Stimulated activated CD4-positive, alpha-beta T cell treated with anti-CD3 and anti-CD28 coated beads, Interleukin-12 subunit alpha, Interleukin-12 subunit beta, amount 100 ng/mL, for 4 hours (primary cell): Measurements from ENCODE around the gene TRABD.

Experiments
- DNase-seq: peaks from one replicate; pipeline ENCODE4 v3.0.0-alpha.2; 2020

Gene TRABD

GRCh38 chr22:50220603-50221409 is 35.1 kb downstream of the TRABD start:
- DNase-seq, result no peak

GRCh38 chr22:50221410-50222300 is 35.9 kb downstream of the TRABD start:
- DNase-seq, result no peak

GRCh38 chr22:50222508-50222907 is 36.8 kb downstream of the TRABD start:
- no peak for DNase-seq

DNA sequence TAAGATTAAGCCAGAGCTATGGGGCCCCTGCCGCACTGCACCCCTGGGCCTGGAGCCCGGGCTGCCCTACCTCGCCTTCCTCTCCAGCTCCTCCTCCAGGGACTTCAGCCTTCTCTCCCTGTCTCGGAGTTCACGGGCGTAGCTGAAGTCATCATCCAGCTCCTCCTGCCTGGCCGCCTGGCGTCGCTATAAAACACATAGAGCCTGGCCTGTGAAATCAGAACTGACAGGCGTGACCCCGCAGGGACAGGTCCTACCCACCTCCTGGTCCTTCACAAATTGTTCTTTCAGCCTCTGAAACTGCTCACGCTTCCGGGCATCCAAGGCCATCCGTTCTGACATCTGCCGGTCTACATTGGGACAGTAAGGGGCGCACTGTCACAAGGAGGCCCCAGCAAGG is 38.4 kb downstream of the TRABD start:
- no peak for DNase-seq

DNA sequence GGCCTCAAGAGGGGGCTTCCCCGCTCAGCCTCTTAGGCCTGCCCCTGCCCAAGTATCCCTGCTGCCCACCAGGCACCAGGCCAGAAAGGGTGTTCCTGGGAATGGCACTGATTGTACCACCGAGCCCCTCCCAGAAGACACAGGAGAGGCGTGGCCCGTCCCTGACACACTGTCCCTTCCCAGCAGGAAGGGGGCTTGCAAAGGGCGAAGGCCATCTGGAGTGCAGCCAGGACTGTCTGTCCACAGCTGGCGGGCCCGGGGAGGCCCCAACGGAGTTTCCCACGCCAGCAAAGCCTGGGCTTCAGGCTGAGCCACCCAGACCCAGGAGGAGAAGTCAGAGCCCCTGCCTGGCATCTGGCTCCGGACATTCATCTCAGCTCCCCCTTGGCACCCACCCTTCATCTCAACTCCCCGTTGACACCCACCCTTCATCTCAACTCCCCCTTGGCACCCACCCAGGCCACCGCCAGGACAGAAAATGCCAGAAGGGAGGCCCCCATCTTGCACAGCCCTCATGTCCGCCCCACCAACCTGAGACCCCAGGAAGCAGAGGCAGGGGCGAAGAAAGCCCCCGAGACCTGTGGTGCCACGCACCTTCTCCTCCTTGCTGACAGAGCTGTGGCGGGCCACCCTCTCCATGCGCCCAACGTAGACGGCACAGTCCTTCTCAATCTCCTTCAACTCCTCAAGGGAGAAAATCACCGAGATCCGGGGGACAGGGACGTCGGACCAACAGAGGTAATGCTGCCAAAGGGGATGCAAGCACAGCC is 39.7 kb downstream of the TRABD start:
- no peak for DNase-seq

DNA sequence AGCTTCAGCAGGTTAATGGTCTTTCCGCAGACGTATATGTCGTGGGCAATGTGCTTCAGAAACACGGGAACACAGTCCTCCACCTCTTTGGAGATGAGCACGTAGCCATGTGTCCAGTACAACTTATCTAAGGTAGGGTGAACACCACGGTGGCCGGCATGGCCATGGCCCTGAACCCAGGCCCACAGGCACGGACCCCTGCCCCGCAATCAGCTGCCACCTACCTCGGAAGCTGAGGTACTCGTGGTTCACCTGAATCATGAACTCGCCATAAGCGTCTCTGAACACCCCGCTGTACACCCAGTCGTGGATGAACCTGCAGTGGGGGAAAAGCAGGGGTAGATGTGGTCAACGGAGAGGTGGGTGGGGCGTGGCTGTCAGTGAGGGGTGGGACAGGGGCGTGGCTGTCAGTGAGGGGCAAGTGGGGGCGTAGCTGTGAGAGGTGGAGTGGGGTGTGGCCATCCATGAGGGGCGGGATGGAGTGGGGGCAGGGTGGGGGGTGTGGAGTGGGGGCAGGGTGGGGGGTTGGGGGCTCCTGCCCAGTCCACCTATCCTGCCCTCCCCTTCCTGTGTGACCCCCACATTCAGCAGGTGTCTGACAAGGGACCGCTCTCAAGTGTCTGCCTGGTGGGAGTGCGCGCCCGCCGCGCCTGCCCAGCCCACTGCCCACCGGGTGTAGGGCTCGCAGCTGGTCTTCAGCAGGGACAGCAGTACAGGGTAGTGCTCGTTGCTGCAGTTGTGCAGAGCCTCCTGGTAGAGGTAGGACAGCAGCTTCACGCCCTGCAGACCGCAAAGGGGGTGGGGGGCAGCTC is 40.6 kb downstream of the TRABD start:
- no peak for DNase-seq

GRCh38 chr22:50226875-50227165 is 41.1 kb downstream of the TRABD start:
- DNase-seq, result no peak

GRCh38 chr22:50227579-50228215 is 42.0 kb downstream of the TRABD start:
- DNase-seq, result no peak

- DNase-seq, result no peak
Observed at GRCh38 chr22:50228366-50228765, 42.7 kb downstream of the TRABD start.

- DNase-seq, result no peak
Observed at GRCh38 chr22:50229370-50229769, 43.7 kb downstream of the TRABD start.

GRCh38 chr22:50232481-50233151 is 46.9 kb downstream of the TRABD start:
- DNase-seq, result no peak

DNA sequence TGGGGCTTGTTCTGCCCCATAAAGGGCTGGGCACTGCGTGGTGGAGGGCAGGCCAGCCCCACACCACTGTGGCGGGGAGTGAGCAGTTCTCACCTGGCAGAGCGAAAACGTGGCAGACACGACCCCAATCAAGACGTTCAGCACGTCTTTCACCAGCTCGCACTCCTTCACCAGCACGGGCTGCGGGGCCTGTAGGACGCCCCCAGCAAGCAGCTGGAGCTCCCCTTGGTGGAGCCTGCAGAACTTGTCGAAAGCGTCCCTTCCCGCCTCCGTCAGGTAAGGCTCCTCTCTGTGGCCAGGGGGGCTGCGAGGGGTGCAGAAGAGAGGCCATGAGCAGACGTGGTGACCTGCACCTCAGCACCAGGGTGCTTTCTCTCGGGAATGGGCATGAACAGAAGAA is 47.5 kb downstream of the TRABD start:
- DNase-seq, result no peak

- no peak for DNase-seq
Observed at GRCh38 chr22:50236731-50237409, 51.2 kb downstream of the TRABD start.

- DNase-seq, result no peak
Observed at GRCh38 chr22:50238755-50239154, 53.0 kb downstream of the TRABD start.

DNA sequence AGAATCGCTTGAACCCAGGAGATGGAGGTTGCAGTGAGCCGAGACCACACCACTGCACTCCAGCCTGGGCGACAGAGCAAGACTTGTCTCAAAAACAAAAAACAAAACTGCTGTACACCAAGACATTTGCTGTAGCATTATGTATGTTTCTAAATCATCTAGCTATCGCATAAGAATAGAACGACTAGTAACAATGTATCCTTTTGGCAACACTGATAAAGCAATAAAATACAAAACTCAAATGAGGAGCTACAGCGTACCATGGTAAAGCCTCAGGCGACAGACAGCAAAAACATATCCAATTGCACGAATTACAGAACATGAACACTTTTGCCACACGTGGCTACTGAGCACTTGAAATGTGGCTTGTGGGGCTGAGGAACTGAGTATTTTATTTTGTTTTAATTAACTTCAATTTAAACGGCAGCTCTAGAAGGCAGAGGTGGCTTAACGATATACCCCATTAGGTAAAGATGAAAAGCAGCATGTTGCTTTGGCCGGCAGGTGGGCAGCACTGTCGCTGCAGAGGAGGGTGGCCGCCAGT is 56.8 kb downstream of the TRABD start:
- no peak for DNase-seq

GRCh38 chr22:50243685-50244419 is 58.1 kb downstream of the TRABD start:
- DNase-seq, result no peak

DNA sequence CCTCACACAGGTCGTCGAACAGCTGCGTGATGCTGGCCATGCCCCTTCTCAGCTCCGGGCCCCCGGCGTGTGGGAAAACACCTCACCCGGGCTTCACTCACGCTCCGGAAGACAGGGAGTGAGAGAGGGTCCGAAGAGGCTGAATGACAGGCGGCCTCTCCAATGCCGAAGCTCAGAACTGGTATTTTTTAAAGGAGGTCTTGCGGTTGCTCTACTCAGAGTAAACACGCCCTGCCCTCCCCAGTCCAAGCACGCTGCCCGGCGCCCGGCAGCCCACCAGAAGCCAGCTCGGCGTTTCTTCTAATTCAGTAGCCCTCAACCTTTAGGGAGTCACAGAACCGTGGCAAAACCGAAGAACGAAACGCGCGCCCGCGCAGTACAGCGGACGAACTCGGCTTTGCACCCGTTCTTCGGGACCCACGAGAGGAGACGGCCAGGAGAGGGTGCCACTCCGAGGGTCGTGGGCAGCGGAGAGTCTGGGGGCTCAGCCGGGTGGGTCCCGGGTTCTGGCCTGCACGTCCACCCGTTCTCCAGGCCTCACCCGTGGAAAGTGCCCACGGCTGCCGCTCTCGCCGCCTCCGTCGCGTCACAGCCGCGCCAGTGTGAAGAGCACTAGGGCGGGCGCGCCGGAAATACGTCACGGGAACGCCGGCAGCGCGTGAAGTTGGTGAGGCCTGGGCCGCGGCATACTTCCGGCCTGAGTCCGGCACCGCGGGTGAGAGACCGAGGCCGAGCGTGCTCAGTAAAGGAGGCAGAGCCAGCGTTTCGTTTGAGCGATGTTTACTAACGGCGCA is 58.9 kb downstream of the TRABD start, which contains the start of gene TUBGCP6:
TUBGCP6 (minus strand) TSS at position 604 of the 794 bp plus-strand sequence; CDS start at position 40, 564 bp downstream.
- peak; percentile 91 for DNase-seq

DNA sequence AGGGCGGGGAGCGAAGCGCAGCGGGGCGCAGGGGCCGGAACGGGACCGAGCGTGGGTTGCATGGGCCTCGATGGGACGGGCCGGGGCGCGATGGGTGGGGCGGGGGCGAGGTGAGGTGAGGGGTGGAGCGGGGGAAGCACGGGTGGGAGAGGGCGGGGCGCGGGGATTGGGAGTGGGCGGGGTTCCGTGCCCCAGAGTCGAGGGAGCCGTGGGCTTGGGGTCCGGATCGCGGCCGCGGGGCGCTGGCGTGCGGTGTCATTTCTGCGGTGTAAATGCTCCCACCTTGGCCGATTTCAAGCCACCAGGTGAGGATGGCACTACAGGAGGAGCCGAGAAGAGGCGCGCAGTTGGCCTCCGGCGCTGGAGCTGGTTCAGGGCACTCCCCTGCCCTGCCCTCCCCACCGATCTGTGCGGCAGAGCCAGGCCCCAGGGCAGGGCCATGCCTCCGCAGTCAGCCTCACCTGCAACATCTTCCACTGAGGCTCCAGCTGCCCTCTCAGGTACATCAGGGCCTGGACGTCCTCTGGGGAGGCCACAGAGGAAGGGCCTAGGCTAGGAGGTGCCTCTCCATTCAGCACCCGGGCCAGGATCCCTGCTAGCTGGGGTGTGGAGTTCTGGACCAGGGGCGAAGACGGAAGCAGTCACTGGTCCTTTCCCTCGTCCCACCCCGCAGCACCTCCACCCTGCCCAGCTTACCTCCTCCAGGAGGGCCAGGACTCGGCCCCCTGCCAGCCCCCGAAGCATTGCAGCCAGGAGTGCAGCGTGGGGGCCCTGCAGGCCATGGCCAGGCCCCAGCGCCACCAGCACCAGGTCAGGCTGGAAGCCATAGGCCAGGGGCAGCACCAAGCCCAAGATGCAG is 59.7 kb downstream of the TRABD start:
- no peak for DNase-seq
